ENCODE measurements around the gene MICAL3.
"Not testable (repeated sequence)": the region's sequence is repeated elsewhere in the genome, so short reads cannot be mapped to it uniquely, and the experiment has no call there.

GRCh38 chr22:18053216-18053946 lies 29.0 kb upstream of the MICAL3 start:
- not testable (repeated sequence) for TF ChIP-seq POLR2A, CTCF (IDR thresholded peaks at IDR 0.05)
